Dermis blood vessel endothelial cell (primary cell): ENCODE results near the gene STXBP1. TPM values are rescaled to one million over a fixed set of nuclear protein-coding genes. Genes with fewer than 3 reads are reported as not detected.

Source experiments
- DNase-seq: peaks from one replicate; pipeline ENCODE4 v3.0.0; 2010
- total RNA-seq: library from RNA; depleted of rRNA; stranded (reverse); fragments of >200 nt; gene quantifications from 2 replicates; pipeline ENCODE4 v1.2.3, GENCODE V29; 2014

Gene STXBP1
- total RNA-seq, 1 donor from 2014 or later: 24.7 TPM

DNA sequence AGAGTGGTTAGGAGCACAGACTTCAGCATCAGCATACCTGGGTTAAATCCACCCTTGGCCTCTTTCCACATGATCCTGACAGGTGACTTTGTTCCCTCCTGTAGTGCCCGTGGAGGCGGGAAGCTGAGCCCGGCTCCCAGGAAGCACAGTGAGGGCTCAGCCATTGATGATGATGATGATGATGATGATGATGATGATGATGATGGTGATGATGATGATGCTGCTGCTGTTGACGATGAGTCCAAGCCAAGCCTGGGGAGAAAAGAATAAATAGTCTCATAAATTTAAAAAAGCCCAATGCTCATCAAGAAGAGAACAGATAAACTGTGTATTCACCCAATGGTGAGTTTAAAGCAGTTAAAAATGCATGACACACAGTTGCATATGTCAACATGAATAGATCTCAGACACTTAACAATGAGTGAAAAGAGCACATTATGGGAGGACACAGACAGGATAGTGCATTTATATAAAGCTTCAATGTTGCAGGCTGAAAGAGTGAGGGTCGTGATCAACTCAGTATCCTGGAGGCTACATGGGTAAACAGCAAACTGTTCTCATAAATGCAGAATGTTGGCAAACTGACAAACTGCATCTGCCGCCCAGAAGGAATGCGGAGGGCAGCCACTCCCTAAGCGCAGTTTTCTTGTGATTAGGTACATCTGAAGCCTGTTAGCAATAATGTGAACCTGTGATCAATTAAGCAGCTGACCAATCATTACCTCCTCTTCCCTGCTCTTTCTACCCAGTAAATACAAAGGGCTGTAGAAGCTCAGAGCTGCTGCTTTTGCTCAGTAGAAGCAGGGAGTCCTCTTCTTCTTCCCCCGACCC is 83.0 kb downstream of the STXBP1 start:
- DNase-seq: no peak

DNA sequence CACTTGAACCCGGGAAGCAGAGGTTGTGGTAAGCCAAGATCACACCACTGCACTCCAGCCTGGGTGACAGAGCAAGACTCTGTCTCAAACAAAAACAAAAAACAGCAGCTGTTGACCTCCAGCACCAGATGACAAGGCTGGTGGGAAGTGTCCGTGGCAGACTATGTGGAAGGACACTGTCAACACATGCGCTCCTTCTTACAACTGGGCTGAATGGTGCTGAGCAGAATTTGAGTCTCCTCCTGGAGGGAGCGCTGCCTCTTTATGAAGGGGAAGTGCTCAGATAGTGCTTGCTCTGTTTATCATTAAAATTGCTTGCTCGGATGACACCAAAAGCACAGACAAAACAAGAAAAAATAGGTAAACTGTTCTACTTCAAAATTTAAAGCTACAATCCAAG is 85.5 kb downstream of the STXBP1 start:
- DNase-seq: no peak

DNA sequence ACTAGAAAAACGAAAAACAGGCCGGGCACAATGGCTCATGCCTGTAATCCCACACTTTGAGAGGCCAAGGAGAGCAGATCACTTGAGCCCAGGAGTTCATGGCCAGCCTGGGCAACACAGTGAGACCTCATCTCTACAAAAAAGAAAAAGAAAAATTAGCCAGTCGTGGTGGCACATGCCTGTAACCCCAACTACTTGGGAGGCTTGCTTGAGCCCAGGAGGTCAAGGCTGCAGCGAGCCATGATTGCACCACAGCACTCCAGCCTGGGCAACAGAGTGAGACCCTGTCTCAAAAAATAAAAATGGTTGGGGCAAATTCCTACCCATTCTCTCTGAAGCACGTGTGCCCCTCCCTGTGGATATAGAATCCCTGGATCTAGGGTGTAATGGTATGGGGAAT is 86.3 kb downstream of the STXBP1 start:
- no peak for DNase-seq

DNA sequence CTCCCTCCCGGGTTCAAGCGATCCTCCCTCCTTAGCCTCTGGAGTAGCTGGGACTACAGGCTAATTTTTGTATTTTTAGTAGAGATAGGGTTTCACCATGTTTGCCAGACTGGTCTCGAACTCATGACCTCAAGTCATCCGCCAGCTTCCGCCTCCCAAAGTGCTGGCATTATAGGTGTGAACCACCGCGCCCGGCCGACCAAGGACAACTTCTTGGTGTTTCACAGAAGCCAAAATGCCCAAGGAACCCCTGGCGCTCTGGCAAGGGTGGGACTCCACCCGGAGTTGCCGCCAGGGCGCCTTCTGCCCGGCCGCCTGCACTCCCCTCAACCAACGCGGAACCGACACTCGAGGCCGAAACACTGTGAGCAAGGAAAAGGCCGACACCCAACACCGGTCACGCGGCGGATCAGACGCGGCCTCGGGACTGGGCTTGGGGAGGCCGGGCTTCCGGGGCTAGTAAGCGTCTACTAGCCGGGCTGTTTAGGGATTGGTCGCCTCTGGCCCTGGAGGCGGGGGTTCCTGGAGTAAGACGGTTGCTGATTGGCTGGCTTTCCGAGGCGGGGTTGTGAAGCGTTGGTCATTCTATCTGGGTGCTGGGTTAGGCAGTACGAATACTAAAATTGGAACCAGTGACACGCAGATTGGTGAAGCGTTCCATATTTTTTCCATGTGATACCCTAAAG is 87.1 kb downstream of the STXBP1 start:
- DNase-seq: peak; percentile 98

DNA sequence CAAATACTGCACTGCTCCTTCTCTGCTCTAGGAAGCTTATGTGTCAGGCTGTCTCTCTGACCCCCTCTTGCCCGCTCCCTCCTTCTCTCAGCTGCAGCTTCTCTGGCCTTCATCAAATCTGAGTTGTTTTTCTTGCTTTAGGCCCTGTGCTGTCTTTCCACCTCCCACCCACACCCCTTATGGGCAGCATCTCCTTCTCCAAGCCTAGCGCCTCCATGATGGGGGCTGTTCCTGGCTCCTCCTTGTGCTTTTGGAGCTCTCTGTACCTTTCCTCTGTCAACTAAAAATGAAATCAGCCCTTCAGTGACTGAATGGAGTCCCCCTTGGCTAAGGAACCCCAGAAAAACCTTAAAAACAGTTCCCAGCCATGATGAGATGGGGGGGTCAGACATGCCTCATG is 88.1 kb downstream of the STXBP1 start:
- no peak for DNase-seq

DNA sequence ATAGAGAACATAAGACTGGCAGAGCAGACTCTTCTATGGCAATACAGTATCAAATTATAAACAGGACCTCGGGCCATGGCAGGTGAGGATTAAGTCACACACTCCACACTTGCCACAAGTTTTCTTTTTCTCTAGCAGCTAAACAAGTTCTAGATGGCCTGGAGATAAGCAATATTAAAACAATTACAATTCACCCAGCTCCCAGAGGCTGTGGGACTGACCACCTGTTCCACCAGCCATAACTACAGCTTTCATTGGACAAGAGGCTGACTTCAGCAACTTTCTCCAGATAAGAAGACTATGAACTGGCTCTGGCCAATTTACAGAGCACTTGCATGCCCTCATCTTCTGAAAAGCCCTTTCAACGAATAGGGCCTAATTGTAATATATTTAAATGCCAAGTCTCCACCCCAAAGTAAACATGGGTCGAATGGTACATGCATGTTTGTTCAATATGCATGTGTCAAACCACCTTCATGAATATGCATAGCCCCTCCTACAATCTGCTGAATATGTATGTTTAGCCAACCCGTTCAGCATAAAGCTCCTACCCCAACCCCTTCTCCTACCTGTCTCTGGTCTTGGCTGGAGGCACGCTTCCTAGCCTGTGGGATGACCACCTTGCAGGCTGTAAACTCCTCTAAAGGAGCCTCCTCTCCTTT is 88.6 kb downstream of the STXBP1 start:
- no peak for DNase-seq

DNA sequence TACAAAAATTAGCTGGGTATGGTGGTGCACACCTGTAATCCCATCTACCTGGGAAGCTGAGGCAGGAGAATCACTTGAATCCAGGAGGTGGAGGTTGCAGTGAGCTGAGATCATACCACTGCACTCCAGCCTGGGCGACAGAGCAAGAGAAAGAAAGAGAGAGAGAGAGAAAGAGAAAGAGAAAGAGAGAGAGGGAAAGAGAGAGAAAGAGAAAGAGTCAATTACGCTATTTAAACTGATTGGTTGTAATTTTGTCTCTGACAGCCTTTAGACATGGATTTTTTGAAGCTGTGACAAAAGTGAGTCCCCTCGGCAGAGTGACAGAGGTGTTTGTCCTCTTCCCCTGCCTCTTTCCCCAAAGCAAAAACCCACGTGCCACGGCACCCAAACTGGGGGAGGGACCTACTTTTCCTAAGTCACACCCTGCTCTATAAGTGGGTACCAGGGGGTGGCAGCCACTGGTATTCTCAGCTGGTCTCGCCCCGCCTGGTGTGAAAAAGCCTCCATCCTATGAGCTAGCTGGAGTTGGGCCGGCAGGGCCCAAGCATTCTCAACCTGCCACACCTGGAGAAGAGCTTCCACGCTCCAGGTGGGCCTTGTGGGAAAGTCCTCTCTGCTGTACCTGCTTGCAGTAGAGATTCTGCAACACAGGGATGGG is 91.3 kb downstream of the STXBP1 start:
- DNase-seq: no peak

DNA sequence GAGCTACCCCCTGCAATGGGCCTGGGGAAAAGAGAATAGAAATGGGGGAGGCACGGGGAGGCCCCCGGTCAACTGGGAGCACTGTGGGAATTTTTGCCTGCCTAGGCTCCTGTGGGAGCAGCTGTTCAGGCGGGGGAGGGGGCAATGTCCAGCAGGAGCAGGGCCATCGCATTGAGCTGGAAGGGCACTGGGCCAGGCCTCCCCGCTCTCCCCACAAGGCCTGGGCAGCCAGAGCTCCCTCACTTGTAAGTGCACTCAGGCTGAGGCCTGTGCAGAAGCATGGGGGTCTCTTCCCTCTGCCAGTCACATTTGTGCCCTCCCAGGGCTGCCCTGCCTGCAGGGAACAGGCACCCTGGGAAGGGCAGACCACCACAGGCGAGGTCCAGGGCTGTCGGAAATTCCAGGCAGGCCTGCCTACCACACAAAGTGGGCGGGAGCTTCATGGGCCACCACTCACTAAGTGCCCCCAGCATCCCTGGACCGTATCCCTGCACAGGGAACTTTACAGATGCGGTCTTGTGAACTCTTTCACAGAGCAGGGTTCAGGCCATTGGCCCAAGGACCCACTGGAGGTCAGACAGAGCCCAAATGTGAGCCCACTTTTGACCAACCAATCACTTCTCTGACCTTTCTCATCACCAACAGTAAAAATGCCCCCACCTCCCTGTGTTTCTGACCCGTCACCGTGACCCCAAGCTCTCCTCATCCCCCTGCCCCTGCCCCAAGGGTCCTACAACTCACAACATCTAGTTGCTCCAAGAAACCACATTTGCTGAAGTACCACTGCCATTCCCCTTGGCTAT is 93.7 kb downstream of the STXBP1 start:
- DNase-seq: no peak

DNA sequence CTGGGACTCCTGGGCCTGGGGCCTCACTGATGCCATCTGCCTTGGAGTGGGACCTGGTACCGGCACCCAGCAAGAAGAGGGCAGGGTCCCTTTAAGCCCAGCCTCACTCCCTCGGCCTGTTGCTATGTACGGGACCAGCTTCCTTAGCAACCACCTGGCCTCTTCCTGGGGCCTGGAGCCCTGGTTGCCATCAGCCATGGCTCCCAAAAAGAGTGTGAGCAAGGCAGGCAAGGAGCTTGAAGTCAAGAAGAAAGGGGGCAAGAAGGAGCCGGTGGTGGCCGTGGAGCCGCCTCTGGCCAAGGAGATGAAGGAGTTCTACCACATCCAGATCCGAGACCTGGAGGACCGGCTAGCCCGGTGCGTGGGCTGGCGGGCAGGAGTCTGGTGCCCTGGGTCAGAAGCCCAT is 94.8 kb downstream of the STXBP1 start, which contains the start of gene CFAP157:
Gene CFAP157, plus strand, starts transcription at position 153 of the 406 bp plus-strand sequence. Its CDS starts 44 bp downstream, at position 197.
- DNase-seq: peak; percentile 38

DNA sequence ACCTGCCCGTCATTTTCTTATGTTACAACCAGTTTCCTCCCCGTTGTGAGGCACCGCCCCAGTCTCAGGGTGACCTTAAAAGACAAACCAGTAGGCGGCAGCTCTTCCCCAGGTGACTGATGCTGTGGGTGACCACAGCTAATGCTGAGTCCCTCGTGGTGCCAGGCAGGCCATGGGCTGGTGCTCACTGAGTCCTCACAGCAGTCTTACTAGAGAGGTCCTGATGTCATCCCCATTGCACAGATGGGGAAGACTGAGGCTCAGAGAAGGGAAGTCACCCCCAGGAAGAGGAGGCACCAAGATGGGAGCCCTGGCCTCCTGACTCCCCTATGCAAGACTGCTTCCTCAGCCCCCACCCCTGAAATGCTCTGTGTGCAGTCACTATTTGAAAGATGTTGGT is 95.7 kb downstream of the STXBP1 start:
- DNase-seq: peak; percentile 20

DNA sequence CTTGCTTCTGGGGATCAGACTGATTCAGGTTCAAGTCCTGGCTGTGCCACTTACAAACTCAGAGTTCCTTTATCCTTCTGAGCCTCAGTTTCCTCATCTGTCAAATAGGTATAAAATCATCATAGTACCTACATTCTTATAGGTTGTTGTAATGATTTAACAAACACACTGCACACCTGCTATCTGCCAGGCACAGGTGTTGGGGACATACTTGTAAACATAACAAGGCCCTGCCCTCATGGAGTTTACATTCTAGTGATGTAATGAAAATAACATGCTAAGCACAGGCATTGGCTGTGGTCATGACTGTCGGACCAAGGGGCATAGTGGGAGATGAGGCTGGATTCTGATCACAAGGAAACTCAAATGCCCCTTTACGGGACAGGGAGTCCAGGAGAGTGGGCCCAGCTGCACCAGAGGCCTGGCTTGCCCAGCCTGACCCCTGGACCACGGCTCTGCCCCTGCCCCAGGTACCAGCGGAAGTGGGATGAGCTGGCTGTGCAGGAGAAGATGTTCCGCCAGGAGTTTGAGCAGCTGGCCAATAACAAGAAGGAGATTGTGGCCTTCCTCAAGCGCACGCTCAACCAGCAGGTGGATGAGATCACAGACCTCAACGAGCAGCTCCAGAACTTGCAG is 97.0 kb downstream of the STXBP1 start:
- no peak for DNase-seq

DNA sequence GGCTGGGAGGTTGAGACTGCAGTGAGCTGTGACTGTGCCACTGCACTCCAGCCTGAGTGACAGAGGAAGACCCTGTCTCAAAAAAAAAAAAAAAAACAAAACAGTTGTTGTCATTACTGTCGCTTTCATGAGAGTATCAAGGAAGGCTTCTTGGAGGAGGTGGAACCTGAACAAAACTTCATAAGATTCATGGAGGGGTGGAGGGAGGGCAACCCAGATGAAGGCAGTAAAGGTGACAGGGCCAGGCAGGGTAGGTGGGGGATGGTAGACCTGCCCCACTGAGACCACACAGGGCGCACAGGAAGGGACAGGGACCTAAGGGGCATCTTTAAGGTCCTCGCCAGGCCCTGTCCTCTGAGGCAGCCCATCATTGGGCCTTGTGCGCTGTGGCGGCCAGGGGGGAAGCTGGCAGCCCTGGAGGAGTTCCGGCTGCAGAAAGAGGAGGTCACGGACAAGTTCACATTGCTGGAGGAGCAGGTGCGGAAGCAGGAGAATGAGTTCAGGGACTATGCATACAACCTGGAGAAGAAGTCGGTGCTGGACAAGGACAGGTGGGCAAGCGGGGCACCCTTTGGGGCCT is 98.2 kb downstream of the STXBP1 start:
- no peak for DNase-seq

DNA sequence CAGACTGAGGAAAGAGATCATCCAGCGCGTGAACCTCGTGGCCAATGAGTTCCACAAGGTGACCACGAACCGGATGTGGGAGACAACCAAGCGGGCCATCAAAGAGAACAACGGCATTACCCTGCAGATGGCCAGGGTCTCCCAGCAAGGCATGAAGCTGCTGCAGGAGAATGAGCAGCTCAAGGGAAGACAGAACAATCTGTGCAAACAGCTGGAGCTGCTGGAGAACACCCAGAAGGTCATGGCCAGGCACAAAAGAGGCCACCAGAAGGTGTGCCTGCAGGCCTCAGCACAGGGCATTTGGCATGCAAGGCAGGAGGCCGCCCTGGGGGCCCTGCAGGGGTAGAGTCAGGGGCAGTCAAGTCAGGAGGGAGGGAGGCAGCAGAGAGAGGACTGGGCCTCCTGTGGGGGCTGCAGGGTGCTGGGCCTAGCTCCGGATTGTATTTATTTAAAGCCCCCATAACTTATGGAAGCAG is 99.2 kb downstream of the STXBP1 start:
- no peak for DNase-seq

DNA sequence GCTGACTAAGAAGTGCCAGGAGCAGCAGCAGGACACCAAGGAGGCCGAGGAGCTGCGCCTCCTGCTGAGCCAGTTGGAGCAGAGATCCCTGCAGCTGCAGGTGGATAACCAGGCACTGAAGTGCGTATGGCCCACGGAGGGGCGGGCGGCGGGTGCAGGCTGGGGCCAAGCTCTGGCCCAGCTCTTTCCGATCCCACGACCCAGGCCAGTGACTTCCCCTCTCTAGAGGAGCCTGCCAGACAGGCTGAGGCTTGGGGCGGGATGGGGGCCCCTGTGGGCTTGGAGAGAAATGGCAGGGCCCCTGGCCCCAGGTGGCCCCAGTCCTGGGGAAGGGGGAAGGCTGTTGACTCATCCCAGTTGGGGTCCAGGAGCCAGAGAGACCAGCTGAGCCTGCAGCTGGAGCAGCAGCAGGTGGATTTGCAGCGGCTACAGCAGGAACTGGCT is 99.8 kb downstream of the STXBP1 start:
- no peak for DNase-seq

DNA sequence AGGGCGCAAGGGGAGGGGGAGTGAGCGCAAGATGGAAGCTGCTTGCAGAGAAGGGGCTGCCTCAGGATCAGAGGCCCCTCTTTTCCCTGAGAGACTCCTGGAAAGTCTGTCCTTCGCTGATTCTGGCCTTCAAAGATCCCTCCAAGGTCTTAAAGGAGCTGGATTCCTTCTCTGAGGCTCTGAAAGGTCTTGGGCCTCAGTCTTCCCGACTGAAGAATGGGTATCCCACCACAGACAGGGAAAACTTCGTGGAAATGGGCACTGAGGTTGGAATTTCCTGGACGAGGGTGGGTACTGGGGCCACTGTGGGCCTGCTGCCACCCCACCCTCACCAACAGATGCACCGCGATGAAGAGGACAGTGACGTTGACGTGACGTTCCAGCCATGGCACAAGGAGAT is 100.3 kb downstream of the STXBP1 start:
- no peak for DNase-seq

DNA sequence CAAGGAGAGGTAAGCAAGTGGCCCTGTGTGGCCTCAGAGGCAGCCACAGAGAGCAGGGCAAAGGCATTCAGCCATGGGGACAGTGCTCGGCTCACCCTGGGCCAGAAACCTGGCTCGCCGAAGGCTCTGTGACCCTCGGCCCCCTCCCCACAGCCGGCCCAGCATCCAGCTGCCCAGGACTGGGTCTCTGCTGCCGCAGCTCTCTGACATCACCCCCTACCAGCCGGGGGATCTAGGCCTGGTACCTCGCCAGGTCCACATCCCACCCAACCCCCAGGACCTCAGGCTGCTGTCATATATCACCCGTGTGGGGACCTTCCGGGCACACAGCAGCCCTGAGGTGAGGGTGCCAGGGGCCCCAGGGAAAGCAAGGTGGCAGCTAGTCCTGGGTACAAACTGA is 100.8 kb downstream of the STXBP1 start:
- DNase-seq: no peak

DNA sequence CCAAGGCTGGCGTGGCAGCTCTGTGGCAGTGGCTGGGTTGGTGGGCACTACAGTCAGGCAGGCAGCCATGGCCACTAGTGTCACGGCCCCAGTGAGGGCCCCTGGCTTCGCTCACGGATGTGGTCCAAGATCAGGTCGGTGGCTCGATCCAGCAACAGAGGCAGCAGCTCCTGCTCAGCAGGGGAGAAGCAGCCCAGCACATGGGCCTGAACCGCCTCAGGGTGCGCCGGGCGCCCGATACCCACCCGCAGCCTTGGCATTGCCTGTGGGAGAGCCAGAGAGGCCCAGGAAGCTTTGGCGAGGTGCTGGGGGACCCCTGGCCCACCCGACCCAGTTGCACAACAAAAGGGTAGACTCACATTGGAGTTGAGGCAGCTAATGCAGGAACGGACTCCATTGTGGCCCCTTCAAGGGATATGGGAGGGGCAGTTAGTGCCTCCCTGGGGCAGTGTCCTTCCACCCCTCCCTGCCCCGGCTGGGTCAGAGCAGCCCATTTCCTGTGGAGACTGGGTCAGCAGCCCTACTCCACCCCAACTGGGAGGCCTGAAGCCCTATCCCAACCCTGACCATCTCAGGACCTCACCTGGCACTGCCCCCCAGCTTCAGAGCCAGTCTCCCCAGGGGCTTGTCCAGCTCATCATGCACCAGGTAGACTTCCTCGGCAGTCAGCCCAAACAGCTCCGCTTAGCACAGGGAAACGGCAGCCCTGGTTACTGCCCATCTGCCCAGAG is 102.1 kb downstream of the STXBP1 start:
- peak; percentile 23 for DNase-seq

DNA sequence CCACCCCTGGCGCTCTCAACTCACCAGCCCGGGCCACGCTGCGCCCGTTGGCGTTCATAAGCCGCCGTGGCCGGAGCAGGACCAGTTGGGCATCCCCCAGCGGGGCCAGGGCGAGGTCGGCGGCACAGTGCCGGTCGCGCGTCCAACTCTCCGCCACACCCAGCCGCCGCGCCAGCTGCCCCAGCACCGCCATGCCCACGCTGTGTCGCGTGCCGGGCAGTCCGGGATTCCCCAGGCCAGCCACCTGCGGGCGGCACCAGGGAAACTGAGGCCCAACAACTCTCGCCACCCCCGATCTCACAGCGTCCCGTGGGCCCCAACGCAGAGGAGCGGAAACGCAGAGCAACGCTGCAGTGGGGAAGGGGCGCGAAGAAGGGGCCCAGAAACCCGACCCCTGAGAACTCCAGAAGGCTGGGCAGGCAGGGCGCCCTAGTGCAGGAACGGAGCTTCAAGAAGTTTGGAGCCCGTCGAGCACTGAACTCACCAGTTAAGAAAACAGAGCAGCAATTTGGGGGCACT is 102.9 kb downstream of the STXBP1 start:
- DNase-seq: peak; percentile 26

DNA sequence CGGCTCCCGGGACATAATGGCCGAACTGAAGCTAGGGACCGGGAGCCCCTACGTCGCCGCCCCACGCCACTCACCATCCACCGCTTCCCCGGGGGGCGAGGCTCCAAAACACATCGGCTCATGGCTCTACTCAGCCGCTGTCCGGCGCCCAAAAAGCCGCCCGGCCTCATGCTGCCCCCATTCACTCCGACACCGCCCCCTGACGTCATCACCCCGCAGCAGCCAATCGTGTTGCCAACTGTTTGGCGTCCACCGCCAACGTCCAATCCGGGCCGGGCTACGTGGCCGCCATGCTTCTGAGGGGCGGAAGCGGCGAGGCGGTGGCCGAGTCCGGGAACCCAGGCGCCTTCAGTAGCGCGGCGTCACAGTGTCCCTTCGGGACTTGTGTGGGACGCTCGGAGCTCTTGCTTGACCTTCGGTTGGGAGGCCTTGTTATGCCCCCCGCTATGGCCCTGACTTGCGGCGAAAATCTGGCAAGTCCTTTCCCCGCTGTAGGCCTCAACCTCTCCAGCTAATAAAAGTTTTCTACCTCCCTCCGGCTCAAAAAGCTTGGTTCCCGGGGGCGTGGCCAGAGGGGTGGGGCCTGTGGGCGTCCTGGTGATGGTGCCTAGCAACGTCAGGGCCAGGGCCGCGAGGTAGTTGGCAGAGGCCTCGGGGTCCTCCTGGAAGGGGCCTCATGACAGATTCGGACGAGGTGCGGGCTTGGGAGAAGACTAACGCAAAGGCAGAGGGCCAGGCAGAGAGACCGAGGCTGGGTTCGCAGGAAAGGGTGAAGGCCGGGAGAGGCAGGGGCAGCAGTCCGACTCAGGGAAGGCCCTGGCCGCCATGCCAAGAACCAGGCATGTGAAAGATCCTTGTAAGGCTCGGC is 103.6 kb downstream of the STXBP1 start, which contains the start of the genes PTRH1 and TTC16:
Gene PTRH1, minus strand, starts transcription at position 194 of the 868 bp plus-strand sequence. Its CDS starts 24 bp downstream, at position 170.
Gene TTC16, plus strand, starts transcription at position 610 of the 868 bp plus-strand sequence. Its CDS starts 67 bp downstream, at position 677.
- DNase-seq: peak; percentile 97
